DMS53 treated with DMSO at 0.1 percent for 48 hours (cell line): Measurements from ENCODE around the gene WNT11.

ENCODE experiments used
- DNase-seq: peaks from one replicate; lab custom pipeline; 2025; ENCODE audit not compliant: unreplicated experiment; lab: John Stamatoyannopoulos, UW

The WNT11 gene

GRCh38 chr11:76206327-76207081 is at the start of gene WNT11:
Gene WNT11, minus strand, starts transcription at chr11:76206502. Its CDS starts 95 bp downstream, at chr11:76206407.
- no peak for DNase-seq

GRCh38 chr11:76253416-76253815 is 47.1 kb upstream of the WNT11 start:
- no peak for DNase-seq

- no peak for DNase-seq
Observed at GRCh38 chr11:76252631-76253070, 46.3 kb upstream of the WNT11 start.

- no peak for DNase-seq
Observed at GRCh38 chr11:76251576-76251975, 45.3 kb upstream of the WNT11 start.

- no peak for DNase-seq
Observed at GRCh38 chr11:76251226-76251575, 44.9 kb upstream of the WNT11 start.

- DNase-seq, result no peak
Observed at GRCh38 chr11:76250520-76251225, 44.4 kb upstream of the WNT11 start.

GRCh38 chr11:76249195-76249741 is 43.0 kb upstream of the WNT11 start:
- DNase-seq, result no peak

GRCh38 chr11:76248210-76248609 is 41.9 kb upstream of the WNT11 start:
- no peak for DNase-seq

- DNase-seq, result no peak
Observed at GRCh38 chr11:76247091-76247490, 40.8 kb upstream of the WNT11 start.

- no peak for DNase-seq
Observed at GRCh38 chr11:76246271-76246933, 40.1 kb upstream of the WNT11 start.

GRCh38 chr11:76245720-76246119 is 39.4 kb upstream of the WNT11 start:
- no peak for DNase-seq

- DNase-seq, result no peak
Observed at GRCh38 chr11:76244316-76244851, 38.1 kb upstream of the WNT11 start.

- DNase-seq, result no peak
Observed at GRCh38 chr11:76243957-76244285, 37.6 kb upstream of the WNT11 start.

GRCh38 chr11:76243193-76243956 is 37.1 kb upstream of the WNT11 start:
- DNase-seq, result no peak

GRCh38 chr11:76242004-76242779 is 35.9 kb upstream of the WNT11 start:
- DNase-seq, result no peak

GRCh38 chr11:76241243-76242000 is 35.1 kb upstream of the WNT11 start:
- no peak for DNase-seq

GRCh38 chr11:76240666-76241065 is 34.4 kb upstream of the WNT11 start:
- DNase-seq, result no peak

- DNase-seq, result no peak
Observed at GRCh38 chr11:76240161-76240540, 33.8 kb upstream of the WNT11 start.

GRCh38 chr11:76239483-76240160 is 33.3 kb upstream of the WNT11 start:
- no peak for DNase-seq
